ENCODE results near the gene CDH11.

Gene CDH11

GRCh38 chr16:65071433-65072311 lies 50.2 kb downstream of the CDH11 start:
- Histone ChIP-seq H3K27me3 (ENCODE audit: insufficient read depth, low read length, poor library complexity, severe bottlenecking) (no peaks in the 10 kb centered on the region), H3K9ac (ENCODE audit: low read depth, low read length, poor library complexity, severe bottlenecking) (no peak overlapping the region), H3K4me1 (ENCODE audit: insufficient read depth, low read length, poor library complexity, severe bottlenecking) (no peaks in the 10 kb centered on the region), H3K79me2 (ENCODE audit: insufficient read depth, low read length) (no peaks in the 10 kb centered on the region), H4K20me1 (ENCODE audit: insufficient read depth, low read length, poor library complexity, severe bottlenecking) (no peaks in the 10 kb centered on the region), H3K36me3 (ENCODE audit: insufficient read depth, low read length) (no peaks in the 10 kb centered on the region), H3K4me3 (ENCODE audit: low read length, poor library complexity, severe bottlenecking) (no peak overlapping the region), H2AFZ (ENCODE audit: low read length) (no peak overlapping the region), H3F3A (ENCODE audit: low read depth) (no peaks in the 10 kb centered on the region), H3K4me2 (ENCODE audit: low read depth, low read length, poor library complexity, severe bottlenecking) (no peak overlapping the region), H3K9me3 (ENCODE audit: insufficient read depth, low read depth, low read length) (no peaks in the 10 kb centered on the region), H3K9me2 (replicated peaks; ENCODE audit: low read depth, low read length) (no peaks in the 10 kb centered on the region)
- TF ChIP-seq, protein P1, sequence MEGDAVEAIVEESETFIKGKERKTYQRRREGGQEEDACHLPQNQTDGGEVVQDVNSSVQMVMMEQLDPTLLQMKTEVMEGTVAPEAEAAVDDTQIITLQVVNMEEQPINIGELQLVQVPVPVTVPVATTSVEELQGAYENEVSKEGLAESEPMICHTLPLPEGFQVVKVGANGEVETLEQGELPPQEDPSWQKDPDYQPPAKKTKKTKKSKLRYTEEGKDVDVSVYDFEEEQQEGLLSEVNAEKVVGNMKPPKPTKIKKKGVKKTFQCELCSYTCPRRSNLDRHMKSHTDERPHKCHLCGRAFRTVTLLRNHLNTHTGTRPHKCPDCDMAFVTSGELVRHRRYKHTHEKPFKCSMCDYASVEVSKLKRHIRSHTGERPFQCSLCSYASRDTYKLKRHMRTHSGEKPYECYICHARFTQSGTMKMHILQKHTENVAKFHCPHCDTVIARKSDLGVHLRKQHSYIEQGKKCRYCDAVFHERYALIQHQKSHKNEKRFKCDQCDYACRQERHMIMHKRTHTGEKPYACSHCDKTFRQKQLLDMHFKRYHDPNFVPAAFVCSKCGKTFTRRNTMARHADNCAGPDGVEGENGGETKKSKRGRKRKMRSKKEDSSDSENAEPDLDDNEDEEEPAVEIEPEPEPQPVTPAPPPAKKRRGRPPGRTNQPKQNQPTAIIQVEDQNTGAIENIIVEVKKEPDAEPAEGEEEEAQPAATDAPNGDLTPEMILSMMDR (conservative IDR thresholded peaks at IDR 0.05; ENCODE audit: low read length): no peak
- TF ChIP-seq EZH2phosphoT487 (IDR thresholded peaks at IDR 0.05; ENCODE audit: borderline replicate concordance): no peak

DNA sequence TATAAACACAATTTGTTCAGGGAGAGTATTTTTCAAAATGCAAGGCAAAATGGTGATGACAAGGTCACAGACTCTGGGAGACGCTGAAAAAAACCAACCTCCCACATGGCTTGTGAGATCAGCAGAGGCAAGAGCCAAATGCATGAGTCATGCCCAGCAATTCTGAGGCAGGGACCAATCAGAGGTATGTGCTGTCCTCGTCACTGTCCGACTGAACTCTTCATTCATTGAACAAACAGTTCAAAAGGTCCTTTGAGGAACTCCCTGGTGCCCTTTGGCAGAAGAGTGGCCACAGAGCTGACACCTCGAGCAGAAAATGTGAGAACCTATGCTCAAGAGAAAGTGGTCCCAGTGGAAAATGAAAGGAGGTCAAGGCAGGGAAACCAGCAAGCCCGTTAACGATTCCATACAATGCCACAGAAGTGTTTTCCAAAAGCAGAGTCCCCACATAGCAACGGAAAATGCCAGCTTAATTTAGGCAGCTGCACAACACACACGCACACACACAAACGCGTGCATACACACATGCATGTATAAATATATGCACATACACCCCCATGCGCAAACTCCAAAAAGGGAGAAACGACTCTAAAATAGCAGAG lies 50.9 kb downstream of the CDH11 start:
- Histone ChIP-seq H3K4me3 (ENCODE audit: low read length, poor library complexity, severe bottlenecking) (no peak overlapping the region), H3K36me3 (ENCODE audit: insufficient read depth, low read length) (no peaks in the 10 kb centered on the region), H2AFZ (ENCODE audit: low read length) (no peak overlapping the region), H4K20me1 (ENCODE audit: insufficient read depth, low read length, poor library complexity, severe bottlenecking) (no peaks in the 10 kb centered on the region), H3K9me3 (ENCODE audit: insufficient read depth, low read depth, low read length) (no peaks in the 10 kb centered on the region), H3K9me2 (replicated peaks; ENCODE audit: low read depth, low read length) (no peaks in the 10 kb centered on the region), H3F3A (ENCODE audit: low read depth) (no peaks in the 10 kb centered on the region), H3K79me2 (ENCODE audit: insufficient read depth, low read length) (no peaks in the 10 kb centered on the region), H3K4me1 (ENCODE audit: insufficient read depth, low read length, poor library complexity, severe bottlenecking) (no peaks in the 10 kb centered on the region), H3K9ac (ENCODE audit: low read depth, low read length, poor library complexity, severe bottlenecking) (no peak overlapping the region), H3K4me2 (ENCODE audit: low read depth, low read length, poor library complexity, severe bottlenecking) (no peak overlapping the region), H3K27me3 (ENCODE audit: insufficient read depth, low read length, poor library complexity, severe bottlenecking) (no peaks in the 10 kb centered on the region)
- TF ChIP-seq EZH2phosphoT487 (IDR thresholded peaks at IDR 0.05; ENCODE audit: borderline replicate concordance): no peak
- TF ChIP-seq, protein P1 (conservative IDR thresholded peaks at IDR 0.05; ENCODE audit: low read length): no peak

DNA sequence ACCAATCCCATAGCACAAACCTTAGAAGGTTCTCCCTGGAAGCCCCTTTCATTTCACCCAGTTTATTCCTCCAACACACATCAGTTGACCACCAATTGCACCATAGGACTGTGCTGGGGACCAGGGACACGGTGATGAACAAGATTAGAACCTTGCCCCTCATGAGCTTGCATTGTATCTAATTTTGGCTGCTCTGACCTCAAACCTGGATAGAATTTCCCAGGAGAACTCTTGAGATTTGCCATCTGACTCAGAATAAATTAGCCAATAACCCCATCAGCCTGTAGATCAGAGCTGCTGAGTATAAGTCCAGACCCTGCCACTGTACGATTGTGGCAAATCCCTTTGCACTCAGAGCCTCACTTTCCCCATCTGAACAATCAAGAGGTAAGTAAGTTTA lies 52.1 kb downstream of the CDH11 start:
- H3K4me3 ChIP-seq (ENCODE audit: low read length, poor library complexity, severe bottlenecking): no peak overlapping the region
- no peaks in the 10 kb centered on the region for H4K20me1 ChIP-seq (ENCODE audit: insufficient read depth, low read length, poor library complexity, severe bottlenecking)
- no peaks in the 10 kb centered on the region for H3K36me3 ChIP-seq (ENCODE audit: insufficient read depth, low read length)
- no peak overlapping the region for H3K4me2 ChIP-seq (ENCODE audit: low read depth, low read length, poor library complexity, severe bottlenecking)
- no peaks in the 10 kb centered on the region for H3K79me2 ChIP-seq (ENCODE audit: insufficient read depth, low read length)
- no peak overlapping the region for H2AFZ ChIP-seq (ENCODE audit: low read length)
- no peaks in the 10 kb centered on the region for H3K4me1 ChIP-seq (ENCODE audit: insufficient read depth, low read length, poor library complexity, severe bottlenecking)
- H3K9ac ChIP-seq (ENCODE audit: low read depth, low read length, poor library complexity, severe bottlenecking): no peak overlapping the region
- no peaks in the 10 kb centered on the region for H3K9me3 ChIP-seq (ENCODE audit: insufficient read depth, low read depth, low read length)
- no peaks in the 10 kb centered on the region for H3F3A ChIP-seq (ENCODE audit: low read depth)
- no peaks in the 10 kb centered on the region for H3K27me3 ChIP-seq (ENCODE audit: insufficient read depth, low read length, poor library complexity, severe bottlenecking)
- no peaks in the 10 kb centered on the region for H3K9me2 ChIP-seq (replicated peaks; ENCODE audit: low read depth, low read length)
- TF ChIP-seq, protein P1 (conservative IDR thresholded peaks at IDR 0.05; ENCODE audit: low read length): no peak
- no peak for TF ChIP-seq EZH2phosphoT487 (IDR thresholded peaks at IDR 0.05; ENCODE audit: borderline replicate concordance)

All from Loucy (cell line).